Colon (tissue), 2 donors: ENCODE data around the gene VIPAS39.
"Not testable (repeated sequence)": the region's sequence is repeated elsewhere in the genome, so short reads cannot be mapped to it uniquely, and the experiment has no call there.

Source experiments
- FAIRE-seq: peaks from 2 replicates; lab custom pipeline; 2012; peaks lifted over from hg19 to GRCh38; lab: Jason Lieb, UNC
- donor health status: control.
- donor health status: control.

The VIPAS39 gene

GRCh38 chr14:77470224-77470870 is 12.9 kb upstream of the VIPAS39 start:
- no peak for FAIRE-seq

DNA sequence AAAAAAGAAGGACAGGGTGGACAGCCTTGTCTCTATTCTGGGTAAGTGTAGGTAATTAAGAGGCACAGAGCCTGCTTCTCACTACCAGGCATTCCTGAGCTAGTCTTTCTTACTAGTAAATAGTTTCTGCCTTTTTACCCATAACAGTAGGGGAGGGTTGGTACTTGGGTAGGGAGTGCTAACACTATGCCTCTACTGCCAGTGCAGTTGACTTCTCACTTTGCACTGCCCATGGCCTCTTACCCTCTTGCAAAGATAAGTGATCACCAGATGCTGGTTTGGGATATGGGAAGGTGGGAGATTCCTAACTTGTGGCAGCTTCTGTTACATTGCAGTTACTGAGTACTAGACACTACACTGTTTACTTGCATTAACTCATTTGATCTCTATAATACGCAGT is 12.1 kb upstream of the VIPAS39 start:
- no peak for FAIRE-seq

GRCh38 chr14:77469067-77469505 is 11.7 kb upstream of the VIPAS39 start:
- FAIRE-seq: no peak

- FAIRE-seq: no peak
Observed at GRCh38 chr14:77467801-77468200, 10.4 kb upstream of the VIPAS39 start.

DNA sequence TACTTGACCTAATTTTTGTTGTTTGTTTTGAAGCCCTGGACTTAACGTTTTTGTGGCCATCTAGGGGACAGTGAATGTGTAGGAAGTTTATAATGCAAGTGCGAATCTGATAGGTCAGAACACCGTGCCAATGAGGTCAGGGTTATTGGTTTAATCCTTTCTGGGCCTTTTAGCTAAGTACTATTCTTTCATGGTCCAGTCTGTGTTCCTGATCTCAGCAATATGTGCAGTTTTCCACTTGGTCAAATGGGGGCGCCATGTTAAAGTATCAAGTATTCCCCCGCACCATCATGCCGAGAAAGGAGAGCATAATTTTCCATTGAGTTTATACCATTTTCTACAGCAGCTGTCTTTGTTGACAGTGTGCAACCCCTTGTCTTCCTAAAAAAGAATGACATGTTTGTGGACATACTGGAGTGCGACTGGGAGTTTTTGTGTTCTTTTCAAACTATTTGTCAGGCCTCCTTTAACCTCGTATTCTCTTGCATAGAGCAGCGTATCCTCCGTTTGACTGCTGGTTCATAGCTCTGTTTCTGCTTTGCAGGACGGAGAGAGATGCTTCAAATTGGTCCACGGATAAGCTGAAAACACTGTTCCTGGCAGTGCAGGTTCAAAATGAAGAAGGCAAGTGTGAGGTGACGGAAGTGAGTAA is 1.8 kb upstream of the VIPAS39 start:
- FAIRE-seq: no peak

DNA sequence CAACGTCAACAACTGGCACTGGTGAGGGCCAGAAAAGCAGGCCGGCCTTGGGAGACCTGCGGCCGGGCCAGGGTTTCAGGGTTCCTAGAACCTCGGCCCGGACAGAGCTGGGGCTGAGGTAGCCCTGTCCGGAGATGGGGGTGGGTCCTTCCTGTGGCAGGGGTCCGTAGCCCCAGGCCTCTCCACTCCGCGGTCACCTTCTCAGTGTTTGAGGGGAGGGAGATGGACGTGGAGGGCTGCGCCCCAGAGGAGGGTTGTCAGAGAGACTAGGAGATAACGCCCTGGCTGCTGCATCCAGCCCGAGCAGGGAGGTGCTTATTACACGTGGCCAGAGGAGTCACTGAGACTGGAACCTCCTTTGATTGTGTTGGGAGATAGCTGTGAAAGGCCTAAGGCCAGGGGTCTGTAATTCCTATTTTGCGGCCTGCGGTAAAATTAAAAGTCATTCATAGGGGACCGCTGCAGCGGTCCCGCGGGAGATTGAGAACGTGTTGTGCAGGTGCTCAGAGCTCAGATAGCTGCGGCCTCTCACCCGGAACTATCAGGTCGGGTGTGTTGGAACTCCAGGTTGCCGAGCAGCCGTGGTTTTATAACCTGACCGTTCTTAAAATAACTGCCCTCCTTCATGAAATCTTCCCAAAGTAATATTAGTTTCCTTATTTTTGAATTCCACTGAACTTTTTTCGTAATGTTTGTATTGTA is 999 bp upstream of the VIPAS39 start:
- FAIRE-seq: no peak

DNA sequence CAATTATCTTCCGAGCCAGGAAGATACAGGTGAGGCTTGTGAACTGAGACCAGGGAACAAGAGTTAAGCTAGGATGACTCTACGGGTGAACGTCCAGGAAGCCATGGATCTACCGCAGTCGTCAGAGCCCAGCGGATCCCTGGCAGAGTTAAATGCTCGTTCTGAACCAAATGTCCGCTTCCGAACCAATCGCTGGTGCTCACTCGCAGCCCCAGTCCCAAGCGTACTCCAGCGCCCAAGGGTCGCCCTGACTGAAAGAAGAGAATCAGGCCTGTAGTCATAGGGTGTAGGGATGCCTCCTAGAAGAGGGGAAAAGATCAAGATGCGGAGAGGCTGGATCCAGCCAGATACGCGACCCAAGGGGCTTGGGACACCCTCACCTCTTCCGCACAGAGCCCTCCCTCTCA is 283 bp downstream of the VIPAS39 start:
- FAIRE-seq: no peak

GRCh38 chr14:77455966-77456640 is 1.3 kb downstream of the VIPAS39 start:
- no peak for FAIRE-seq

- no peak for FAIRE-seq
Observed at GRCh38 chr14:77442196-77442595, 15.2 kb downstream of the VIPAS39 start.

- FAIRE-seq: no peak
Observed at GRCh38 chr14:77439861-77440260, 17.5 kb downstream of the VIPAS39 start.

GRCh38 chr14:77438596-77438995 is 18.8 kb downstream of the VIPAS39 start:
- FAIRE-seq: no peak

DNA sequence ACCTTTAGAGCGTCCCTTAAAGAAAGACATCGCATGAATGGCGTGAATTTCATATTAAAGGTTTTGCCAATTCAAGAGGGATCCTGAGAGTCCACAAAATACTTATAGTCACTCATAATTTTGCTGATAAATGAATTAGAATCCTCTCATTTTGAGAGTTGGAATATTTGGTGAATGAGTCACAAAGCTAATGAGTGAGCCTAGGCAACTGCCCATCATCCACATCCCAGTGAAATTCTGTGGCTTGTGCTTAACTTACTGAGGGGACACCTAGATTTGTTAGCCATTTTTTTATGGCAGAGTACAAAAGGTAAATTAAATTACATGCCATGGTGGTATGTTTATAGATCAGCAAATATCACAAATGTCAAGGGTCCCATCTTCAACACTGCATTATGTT is 21.4 kb downstream of the VIPAS39 start:
- no peak for FAIRE-seq

DNA sequence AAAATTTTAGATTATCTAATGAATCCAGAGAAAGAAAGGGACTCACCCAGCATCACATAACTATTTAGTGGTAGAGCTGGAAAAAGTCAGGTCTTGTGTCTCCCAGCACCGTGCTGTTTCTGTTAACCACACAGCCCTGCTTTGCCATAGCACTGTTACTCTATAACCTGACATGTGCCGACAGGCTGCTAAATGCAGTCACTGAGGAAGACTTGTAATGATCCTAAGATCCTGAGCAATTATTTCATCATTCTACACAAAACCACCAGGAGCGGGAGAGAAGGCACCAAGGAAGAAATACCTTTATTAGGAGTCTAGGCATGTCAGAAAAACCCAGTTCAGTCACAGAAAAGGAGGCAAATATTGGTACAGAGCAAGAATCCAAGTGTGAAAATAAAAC is 31.0 kb downstream of the VIPAS39 start:
- FAIRE-seq: no peak

DNA sequence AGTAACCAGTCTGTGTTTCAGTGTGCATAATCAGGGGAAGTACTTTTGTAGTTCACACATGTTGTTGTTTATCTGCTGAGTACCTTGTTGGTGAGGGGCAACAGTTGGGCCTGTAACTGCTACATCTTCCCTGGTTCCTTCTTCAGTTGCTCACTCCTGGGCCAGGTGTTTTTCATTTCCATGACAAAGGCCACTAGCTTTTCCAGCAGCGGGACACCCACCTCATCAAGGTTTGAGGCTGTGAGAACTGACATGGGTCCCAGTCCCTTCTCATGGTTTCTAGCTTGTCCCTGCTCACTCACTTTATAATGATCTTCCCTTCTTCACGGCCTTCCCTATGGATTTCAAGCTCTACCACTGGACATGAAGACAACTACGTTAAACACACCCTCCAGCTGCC is 32.5 kb downstream of the VIPAS39 start:
- no peak for FAIRE-seq

DNA sequence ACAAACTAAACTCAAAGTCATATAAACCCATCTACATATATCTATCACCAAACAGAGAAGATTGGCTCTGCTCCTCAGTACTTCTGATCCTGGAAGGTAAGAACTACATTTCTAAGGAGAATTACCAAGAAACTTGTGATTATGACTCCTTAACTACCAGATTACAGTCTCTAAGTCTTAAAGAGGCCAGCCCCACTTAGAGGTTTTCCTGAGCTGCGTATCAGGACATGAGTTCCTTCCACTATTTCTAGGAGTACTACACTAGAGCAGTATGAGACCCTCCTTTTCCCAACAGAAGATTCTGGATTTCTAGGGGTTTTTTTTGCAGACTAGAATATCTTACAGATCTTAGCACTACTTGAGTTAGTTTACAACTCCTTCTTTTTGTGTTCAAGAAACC is 34.0 kb downstream of the VIPAS39 start, which contains the start of gene NOXRED1:
Gene NOXRED1 (minus strand): TSS at position 101 of the 400 bp plus-strand sequence. CDS start 634 bp downstream, outside the sequence.
- no peak for FAIRE-seq

DNA sequence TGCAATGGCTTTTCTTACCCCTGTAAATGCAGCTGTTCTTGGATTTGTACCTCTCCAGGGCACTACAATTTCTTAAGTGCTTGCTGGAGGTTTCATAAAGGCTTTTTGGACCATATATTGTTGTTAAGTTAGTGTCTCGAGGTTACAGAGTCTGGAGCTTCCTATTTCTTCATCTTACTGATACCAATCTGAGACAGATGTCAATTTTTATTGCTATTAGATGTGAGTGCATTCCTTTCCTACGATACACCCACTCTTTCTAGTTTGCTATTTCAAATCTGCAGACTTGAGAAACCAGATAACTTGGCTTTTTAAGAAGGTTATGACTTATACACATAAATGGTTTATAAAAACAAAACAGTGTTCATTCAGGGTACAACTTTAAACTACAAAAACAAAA is 36.2 kb downstream of the VIPAS39 start:
- no peak for FAIRE-seq

DNA sequence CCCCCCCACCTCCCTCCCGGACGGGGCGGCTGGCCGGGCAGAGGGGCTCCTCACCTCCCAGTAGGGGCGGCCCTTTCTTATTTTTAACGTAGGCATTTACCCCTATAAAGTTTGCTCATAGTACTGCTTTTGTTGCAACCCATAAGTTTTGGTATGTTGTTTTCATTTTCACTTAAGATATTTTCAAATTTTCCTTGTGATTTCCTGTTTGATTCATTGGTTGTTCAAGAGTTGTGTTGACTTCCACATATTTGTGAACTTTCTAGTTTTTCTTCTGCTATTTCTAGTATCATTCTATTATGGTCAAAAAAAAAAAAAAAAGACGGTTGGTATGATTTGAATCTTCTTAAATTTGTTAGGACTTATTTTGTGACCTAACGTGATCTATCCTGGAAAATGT is 40.6 kb downstream of the VIPAS39 start:
- FAIRE-seq: no peak

DNA sequence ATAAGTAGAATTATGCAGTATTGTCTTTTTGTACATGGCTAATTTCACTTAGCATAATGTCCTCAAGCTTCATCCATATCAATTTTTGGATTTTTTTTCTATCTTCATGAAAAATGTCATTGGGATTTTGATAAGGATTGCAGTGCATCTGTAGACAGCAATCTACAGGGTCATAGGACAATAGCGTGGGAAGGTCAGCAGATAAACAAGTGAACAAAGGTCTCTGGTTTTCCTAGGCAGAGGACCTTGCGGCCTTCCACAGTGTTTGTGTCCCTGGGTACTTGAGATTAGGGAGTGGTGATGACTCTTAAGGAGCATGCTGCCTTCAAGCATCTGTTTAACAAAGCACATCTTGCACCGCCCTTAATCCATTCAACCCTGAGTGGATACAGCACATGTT is 41.3 kb downstream of the VIPAS39 start:
- FAIRE-seq: not testable (repeated sequence)

DNA sequence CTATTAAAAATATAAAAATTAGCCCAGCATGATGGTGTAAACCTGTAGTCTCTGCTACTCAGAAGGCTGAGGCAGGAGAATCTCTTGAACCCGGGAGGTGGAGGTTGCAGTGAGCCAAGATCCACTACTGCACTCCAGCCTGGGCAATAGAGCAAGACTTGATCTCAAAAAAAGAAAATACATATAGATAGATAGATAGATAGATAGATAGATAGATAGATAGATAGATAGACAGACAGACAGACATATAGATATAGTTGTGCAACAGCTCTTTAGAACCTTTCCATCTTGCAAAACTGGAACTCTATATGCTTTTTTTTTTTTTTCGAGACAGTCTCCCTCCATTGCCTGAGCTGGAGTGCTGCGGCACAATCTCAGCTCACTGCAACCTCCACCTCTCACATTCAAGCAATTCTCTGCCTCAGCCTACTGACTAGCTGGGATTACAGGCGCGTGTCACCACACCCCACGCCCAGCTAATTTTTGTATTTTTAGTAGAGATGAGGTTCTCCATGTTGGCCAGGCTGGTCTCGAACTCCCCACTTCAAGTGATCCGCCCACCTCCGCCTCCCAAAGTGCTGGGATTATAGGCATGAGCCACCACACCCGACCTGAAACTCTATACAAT is 41.9 kb downstream of the VIPAS39 start:
- FAIRE-seq: not testable (repeated sequence)

DNA sequence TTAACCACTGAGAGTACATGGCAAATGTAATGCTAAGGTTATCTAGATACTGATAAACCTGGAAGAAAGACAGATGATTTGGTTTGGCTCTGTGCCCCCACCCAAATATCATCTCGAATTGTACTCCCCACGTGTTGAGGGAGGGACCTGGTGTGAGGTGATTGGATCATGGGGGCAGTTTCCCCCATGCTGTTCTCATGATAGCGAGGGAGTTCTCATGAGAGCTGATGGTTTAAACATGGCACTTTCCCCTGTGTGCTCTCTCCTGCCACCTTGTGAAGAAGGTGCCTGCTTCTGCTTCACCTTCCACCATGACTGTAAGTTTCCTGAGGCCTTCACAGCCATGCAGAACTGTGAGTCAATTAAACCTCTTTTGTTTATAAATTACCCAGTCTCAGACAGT is 48.3 kb downstream of the VIPAS39 start:
- FAIRE-seq: no peak

DNA sequence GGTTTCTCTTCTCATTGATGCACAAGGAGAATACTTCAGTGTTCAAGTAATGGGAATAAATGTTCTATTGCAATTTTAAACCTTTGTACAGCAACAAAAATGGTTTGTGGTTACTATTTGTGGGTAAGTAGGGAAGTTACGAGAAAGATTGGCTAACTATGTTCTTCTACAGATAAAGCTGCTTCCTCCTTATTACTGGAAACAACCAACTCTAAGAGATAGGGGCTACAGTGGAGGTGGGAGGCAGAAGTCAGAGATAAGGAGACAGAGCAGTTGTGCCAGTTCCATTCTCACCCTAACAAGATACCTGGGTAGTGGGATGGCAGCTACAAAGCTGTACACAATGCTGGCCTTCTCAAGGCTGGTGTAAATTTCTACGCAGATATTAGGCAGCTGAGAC is 50.2 kb downstream of the VIPAS39 start:
- FAIRE-seq: no peak

GRCh38 chr14:77406718-77407117 is 50.7 kb downstream of the VIPAS39 start:
- FAIRE-seq: no peak
